Stimulated activated CD4-positive, alpha-beta T cell treated with anti-CD3 and anti-CD28 coated beads, Interleukin-1b, Interleukin-23, amount 100 ng/mL, for 24 hours (primary cell): ENCODE data around the gene POMP.
"Not testable (repeated sequence)": the region's sequence is repeated elsewhere in the genome, so short reads cannot be mapped to it uniquely, and the experiment has no call there.

Source experiments
- DNase-seq, 4 experiments: peaks; one replicate each; pipeline ENCODE4 v3.0.0-alpha.2; 2020; ENCODE audit warnings: low read depth in 4 of 4, low spot score in 1 of 4

The POMP gene

DNA sequence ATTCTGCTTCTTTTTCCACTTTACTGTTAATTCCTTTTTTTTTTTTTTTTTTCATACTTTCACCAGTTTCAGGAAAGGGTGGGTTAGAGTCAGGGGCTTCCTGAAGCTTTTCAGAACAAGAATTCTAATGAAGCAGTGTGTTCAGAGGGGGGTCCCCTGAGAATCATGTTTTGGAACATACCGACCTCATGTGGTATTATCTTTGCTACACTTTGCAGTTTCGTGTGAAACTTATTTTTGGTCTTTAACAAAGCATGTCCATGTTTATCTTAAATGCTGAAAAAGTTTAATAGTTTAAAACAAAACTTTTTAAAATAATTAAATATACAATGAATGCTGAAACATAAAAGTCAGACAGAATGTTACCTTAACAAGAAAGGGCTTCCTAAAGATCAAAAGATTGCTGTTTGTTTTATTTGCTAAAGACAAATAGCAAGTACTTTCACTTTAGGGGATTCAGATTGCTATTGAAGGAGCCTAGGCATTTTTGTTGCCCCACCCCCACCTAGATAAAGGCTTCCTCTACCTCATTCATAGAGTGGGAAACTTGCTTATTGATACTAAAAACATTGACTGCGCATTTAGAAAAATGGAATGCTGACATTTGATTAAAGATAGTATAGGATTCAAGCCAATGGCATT lies 21.1 kb upstream of the POMP start:
- DNase-seq, result no peak

DNA sequence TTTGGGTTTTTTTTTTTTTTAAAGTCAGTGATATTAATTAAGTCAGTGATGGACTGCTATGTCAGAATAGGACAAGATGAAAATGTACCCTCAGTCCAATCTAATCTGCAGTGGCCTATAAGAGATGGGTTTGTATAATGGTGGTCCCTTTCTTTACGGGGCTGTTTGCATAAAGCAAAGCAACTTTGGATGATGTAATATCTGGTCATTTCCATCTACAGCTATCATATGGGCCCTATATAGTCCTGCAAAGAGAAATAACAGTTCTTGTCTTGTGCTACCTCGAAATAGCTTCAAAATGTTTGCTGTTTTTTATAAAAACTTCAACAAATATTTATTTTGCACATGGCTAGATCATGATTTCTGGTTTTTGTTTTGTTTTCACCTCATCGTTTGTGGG lies 20.2 kb upstream of the POMP start:
- DNase-seq, result no peak

DNA sequence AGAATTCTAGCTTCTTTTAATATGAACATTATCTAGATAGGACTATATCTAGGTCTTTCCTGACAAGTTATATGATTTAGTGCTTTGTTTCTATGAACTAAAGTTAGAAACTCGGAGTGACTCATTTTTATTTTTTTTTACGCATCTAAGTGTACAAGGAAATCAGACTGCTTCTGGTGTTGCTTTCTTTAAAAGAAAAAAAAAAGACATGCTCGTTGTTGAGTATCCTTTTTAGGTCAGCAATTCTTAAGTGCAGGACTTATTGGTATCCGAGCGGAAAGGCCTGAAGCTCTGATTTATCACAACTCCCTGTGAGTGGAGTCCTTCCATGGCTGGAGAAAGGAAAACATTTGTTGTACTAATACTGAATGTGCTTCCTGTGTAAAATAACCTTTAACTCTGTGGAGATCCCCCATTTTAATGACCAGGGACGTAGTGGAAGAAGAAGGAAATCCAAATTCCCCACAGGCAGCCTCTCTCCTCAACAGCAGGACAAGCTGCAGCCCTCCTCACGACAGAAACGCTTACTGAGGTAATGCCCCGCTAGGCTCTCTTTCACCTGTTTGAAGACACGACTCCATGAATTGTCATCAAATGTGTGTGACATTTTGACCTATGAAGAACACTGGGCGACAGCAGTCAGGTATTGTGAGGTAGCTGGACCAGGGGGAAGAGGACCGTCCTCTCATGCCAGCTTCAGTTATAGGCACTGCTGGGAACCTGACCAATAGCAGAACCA lies 17.9 kb upstream of the POMP start:
- DNase-seq, result no peak

GRCh38 chr13:28641600-28641926 lies 17.4 kb upstream of the POMP start:
- DNase-seq, result no peak

- DNase-seq, result no peak
These were observed 8.6 kb upstream of the POMP start for GRCh38 chr13:28650284-28650683.

GRCh38 chr13:28651810-28652401 lies 7.0 kb upstream of the POMP start:
- no peak for DNase-seq

DNA sequence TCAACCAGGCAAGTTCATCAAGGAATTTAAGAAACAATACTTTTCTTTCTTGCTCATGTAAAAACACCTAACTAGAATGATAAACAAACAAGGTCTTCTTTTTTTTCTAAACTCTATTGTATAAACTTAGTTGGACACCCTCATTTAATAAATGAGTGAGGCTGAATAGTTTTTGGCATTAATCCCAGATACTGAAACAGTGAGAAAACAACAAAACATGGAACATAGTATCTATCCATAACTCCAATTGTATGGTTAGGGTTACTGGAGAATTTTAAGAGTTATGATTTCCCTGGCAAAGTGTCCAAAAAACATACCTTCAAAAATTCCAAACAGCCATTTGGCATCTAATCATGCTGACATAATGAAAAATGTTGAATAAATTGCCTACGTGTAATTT lies 5.8 kb upstream of the POMP start:
- DNase-seq, result no peak

- DNase-seq, result no peak
These were observed 4.7 kb upstream of the POMP start for GRCh38 chr13:28654276-28654675.

GRCh38 chr13:28655561-28655960 lies 3.4 kb upstream of the POMP start:
- DNase-seq, result no peak

- no peak for DNase-seq
These were observed 969 bp upstream of the POMP start for GRCh38 chr13:28657784-28658538.

DNA sequence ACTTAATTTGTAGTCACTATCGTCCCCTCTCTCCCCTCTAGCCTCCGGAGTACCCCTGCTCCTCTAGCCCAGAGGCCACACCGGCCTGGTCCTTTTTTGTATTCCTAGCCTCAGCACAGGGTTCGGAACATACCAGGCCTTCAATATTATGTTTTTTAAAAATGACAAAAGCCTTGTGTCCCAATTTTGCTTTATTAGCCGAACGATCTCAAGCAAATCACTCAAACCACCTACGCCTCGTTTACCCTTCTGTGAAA lies 463 bp upstream of the POMP start:
- DNase-seq, result no peak

GRCh38 chr13:28659621-28659970 lies 666 bp downstream of the POMP start:
- no peak for DNase-seq

DNA sequence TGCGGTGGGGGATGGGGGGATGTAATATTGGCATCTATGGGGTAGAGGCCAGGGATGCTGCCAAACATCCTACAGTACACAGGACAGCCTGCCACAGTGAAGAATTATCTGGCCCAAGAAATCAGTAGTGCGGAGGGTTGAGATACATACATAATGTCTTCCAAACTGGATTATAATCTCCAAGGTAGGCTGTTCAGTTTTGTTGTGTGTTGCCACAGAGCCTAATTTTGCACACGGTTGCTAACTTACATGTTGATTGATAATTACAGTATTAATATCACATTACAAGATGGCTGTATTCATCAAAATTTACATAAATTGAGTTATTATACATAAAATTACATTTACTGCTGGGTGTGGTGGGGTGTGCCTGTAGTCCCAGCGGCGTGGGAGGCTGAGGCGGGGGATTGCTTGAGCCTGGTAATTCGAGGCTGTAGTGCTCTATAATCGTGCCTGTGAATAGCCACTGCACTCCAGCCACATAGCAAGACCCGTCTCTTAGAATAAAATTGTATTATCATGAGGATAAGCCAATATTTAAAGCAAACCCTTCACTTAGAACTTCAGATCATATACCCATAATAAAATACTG lies 8.1 kb downstream of the POMP start:
- DNase-seq, result no peak

DNA sequence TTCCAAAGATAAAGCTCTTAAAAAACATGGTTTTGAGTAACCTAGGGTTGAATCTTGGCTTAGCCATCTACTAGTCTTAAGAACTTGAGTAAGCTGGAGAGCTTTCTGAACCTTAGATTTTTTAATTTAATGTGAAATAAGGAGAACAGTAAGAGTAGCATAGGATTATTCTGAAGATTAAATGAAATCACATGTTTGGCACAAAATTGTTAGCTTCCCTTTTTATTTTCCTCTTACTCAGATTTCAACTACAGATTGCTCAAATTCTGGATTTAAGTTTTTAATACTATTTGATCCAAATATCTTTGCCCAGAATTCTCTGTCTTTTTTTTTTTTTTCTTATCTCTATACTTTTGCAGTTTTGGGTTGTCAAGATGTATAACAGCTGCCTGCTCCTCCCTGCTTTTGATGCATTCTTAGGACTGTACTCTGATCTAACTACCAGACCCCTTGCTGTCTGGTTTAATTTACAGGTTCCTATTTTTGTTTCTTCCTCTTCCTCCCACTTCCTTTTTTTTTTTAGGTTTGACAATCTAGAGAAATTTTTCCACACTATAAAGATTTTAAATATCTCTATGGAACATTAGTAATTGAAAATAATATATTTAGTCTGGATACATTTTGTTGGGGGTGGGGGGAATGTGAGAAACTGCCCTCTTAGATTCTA lies 12.3 kb downstream of the POMP start:
- no peak for DNase-seq

- no peak for DNase-seq
These were observed 19.9 kb downstream of the POMP start for GRCh38 chr13:28678809-28679208.

DNA sequence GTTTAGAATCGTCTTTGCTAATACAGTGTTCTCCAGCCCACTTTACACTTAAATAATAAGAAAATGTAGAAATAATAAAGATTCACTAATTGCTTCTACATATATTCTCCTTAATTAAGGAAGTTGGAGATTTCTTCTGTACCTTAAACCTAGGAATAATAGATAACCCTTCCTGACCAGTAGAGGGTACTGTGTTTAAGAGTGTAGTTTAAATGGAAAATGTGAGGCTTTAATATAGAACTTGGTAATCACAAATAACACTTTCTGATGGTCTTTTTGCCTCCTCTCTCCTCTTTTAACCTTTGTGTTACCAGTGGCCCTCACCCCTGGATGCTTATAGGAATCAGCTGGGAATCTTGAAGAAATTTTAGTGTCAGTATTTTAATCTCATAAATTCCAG lies 20.7 kb downstream of the POMP start:
- DNase-seq, result no peak

- DNase-seq, result no peak
These were observed 21.6 kb downstream of the POMP start for GRCh38 chr13:28680541-28680940.

DNA sequence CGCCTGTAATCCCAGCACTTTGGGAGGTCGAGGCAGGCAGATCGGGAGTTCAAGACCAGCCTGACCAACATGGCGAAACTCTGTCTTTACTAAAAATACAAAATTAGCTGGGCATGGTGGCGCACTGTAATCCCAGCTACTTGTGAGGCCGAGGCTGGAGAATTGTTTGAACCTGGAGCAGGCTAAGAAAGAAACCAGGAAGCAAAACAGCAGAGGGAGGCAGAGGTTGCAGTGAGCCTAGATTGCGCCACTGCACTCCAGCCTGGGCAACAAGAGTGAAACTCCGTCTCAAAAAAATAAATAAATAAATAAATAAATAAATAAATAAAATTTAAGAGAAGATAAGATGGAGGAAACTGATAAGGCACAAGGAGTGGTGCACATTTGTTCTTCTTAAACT lies 24.2 kb downstream of the POMP start:
- not testable (repeated sequence) for DNase-seq

GRCh38 chr13:28684257-28684656 lies 25.3 kb downstream of the POMP start:
- DNase-seq, result no peak

- DNase-seq, result no peak
These were observed 26.2 kb downstream of the POMP start for GRCh38 chr13:28685114-28685513.

GRCh38 chr13:28685892-28686291 lies 27.0 kb downstream of the POMP start:
- no peak for DNase-seq
